ENCODE data around the gene SCN9A.
"Not testable (repeated sequence)": the region's sequence is repeated elsewhere in the genome, so short reads cannot be mapped to it uniquely, and the experiment has no call there.

Gene SCN9A

DNA sequence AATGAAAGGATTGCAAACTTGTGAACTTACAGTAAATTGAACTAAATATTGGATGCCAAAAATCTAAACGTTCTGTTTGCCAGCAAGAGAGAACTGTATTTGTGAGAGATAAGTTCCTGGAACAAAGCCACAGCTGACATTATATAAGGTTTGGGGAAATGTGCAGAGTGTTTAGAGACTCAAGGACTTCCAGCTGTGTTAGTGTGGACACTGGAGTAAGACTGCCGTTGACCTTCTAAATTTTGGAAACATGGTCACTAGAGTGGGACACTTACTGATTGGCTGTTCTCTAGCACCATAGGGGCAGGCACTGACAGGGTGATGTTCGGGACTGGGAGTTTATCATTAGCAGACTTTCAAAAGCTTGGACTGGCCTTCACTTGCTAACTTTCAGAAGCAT is 40.5 kb downstream of the SCN9A start:
- H3K27ac Mint-ChIP-seq: no peak overlapping the region
- no peaks in the 10 kb centered on the region for H3K36me3 Mint-ChIP-seq
- H3K27me3 Mint-ChIP-seq: no peaks in the 10 kb centered on the region
- no peak for DNase-seq (ENCODE audit: low spot score in 2 of 2)
- H3K9me3 Mint-ChIP-seq: peaks cover 2% of the 10 kb centered on the region
- ATAC-seq (ENCODE audit: low read depth): no peak
- H3K4me1 Mint-ChIP-seq: no peaks in the 10 kb centered on the region
- H3K4me3 Mint-ChIP-seq: no peak overlapping the region

DNA sequence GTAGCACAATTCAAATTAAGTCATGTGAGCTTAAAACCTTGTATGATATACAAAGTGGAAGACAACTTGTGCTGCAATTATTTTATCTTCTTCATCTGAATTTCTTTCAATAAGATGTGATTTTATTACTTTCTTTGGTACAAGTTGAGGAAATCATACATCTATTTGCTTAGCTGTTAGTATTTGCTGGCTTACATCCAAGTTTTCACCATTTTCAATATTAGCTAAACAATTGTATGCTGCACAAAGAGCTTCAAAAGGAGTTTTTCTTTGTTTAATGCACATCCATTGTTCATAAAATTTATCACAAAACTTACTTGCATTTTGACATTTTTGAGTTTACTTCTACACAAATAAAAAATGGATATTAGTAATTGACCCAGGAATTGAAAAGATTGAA is 40.9 kb downstream of the SCN9A start:
- no peak for DNase-seq (ENCODE audit: low spot score in 2 of 2)
- ATAC-seq (ENCODE audit: low read depth): no peak
- H3K9me3 Mint-ChIP-seq: peaks cover 2% of the 10 kb centered on the region
- H3K4me3 Mint-ChIP-seq: no peak overlapping the region
- no peaks in the 10 kb centered on the region for H3K4me1 Mint-ChIP-seq
- H3K27ac Mint-ChIP-seq: no peak overlapping the region
- no peaks in the 10 kb centered on the region for H3K36me3 Mint-ChIP-seq
- no peaks in the 10 kb centered on the region for H3K27me3 Mint-ChIP-seq

- H3K27ac Mint-ChIP-seq: no peak overlapping the region
- H3K4me3 Mint-ChIP-seq: no peak overlapping the region
- no peaks in the 10 kb centered on the region for H3K4me1 Mint-ChIP-seq
- DNase-seq (ENCODE audit: low spot score in 2 of 2): no peak
- H3K9me3 Mint-ChIP-seq: peaks cover 2% of the 10 kb centered on the region
- no peaks in the 10 kb centered on the region for H3K36me3 Mint-ChIP-seq
- H3K27me3 Mint-ChIP-seq: no peaks in the 10 kb centered on the region
- ATAC-seq (ENCODE audit: low read depth): no peak
These were observed 41.9 kb downstream of the SCN9A start for GRCh38 chr2:166333801-166334200.

- Mint-ChIP-seq H3K4me3 (no peak overlapping the region), H3K27me3 (no peaks in the 10 kb centered on the region), H3K27ac (no peak overlapping the region), H3K9me3 (peaks cover 3% of the 10 kb centered on the region), H3K4me1 (no peaks in the 10 kb centered on the region), H3K36me3 (no peaks in the 10 kb centered on the region)
- no peak for ATAC-seq (ENCODE audit: low read depth)
- no peak for DNase-seq (ENCODE audit: low spot score in 2 of 2)
These were observed 43.6 kb downstream of the SCN9A start for GRCh38 chr2:166332106-166332505.

GRCh38 chr2:166331468-166331867 is 44.3 kb downstream of the SCN9A start:
- ATAC-seq (ENCODE audit: low read depth): no peak
- Mint-ChIP-seq H3K4me1 (no peaks in the 10 kb centered on the region), H3K27me3 (no peaks in the 10 kb centered on the region), H3K9me3 (peaks cover 1% of the 10 kb centered on the region), H3K27ac (no peak overlapping the region), H3K36me3 (no peaks in the 10 kb centered on the region), H3K4me3 (no peak overlapping the region)
- no peak for DNase-seq (ENCODE audit: low spot score in 2 of 2)

- DNase-seq (ENCODE audit: low spot score in 2 of 2): no peak
These were observed 46.3 kb downstream of the SCN9A start for GRCh38 chr2:166329465-166329864.

GRCh38 chr2:166328147-166328546 is 47.6 kb downstream of the SCN9A start:
- no peaks in the 10 kb centered on the region for H3K4me1 Mint-ChIP-seq
- no peaks in the 10 kb centered on the region for H3K36me3 Mint-ChIP-seq
- ATAC-seq (ENCODE audit: low read depth) (no peak), DNase-seq (ENCODE audit: low spot score in 2 of 2) (no peak)
- H3K9me3 Mint-ChIP-seq: peaks cover 1% of the 10 kb centered on the region
- H3K4me3 Mint-ChIP-seq: no peak overlapping the region
- no peak overlapping the region for H3K27ac Mint-ChIP-seq
- H3K27me3 Mint-ChIP-seq: no peaks in the 10 kb centered on the region

More at GRCh38 chr2:166329465-166329864, 46.3 kb downstream of the SCN9A start:
- Mint-ChIP-seq H3K27me3 (no peaks in the 10 kb centered on the region), H3K4me3 (no peak overlapping the region), H3K9me3 (peaks cover 1% of the 10 kb centered on the region), H3K36me3 (no peaks in the 10 kb centered on the region), H3K27ac (no peak overlapping the region), H3K4me1 (no peaks in the 10 kb centered on the region)
- ATAC-seq (ENCODE audit: low read depth): no peak

GRCh38 chr2:166321076-166321475 is 54.7 kb downstream of the SCN9A start:
- H3K9me3 Mint-ChIP-seq: no peaks in the 10 kb centered on the region
- no peak overlapping the region for H3K27ac Mint-ChIP-seq
- H3K27me3 Mint-ChIP-seq: no peaks in the 10 kb centered on the region
- ATAC-seq (ENCODE audit: low read depth): no peak
- no peak for DNase-seq (ENCODE audit: low spot score in 2 of 2)
- no peaks in the 10 kb centered on the region for H3K4me1 Mint-ChIP-seq
- H3K4me3 Mint-ChIP-seq: no peak overlapping the region
- no peaks in the 10 kb centered on the region for H3K36me3 Mint-ChIP-seq

- Mint-ChIP-seq H3K36me3 (no peaks in the 10 kb centered on the region), H3K4me3 (no peak overlapping the region), H3K4me1 (no peaks in the 10 kb centered on the region), H3K27ac (no peak overlapping the region), H3K9me3 (peaks cover 5% of the 10 kb centered on the region), H3K27me3 (no peaks in the 10 kb centered on the region)
- DNase-seq (ENCODE audit: low spot score in 2 of 2): no peak
- ATAC-seq (ENCODE audit: low read depth): no peak
These were observed 61.6 kb downstream of the SCN9A start for GRCh38 chr2:166314022-166314759.

DNA sequence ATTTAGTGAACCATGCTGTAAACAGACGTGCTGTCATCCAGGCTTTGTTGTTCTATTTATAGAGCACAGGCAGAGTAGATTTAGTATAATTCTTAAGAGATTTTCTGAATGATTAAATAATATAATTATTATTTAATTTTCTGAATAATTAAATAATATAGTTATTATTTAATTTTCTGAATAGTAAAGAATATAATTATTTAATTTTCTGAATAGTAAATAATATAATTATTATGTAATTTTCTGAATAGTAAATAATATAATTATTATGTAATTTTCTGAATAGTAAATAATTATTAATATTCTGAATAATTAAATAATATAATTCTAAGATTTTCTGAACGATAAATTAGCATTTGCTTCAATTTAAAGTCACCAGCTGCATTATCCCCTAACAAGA is 62.9 kb downstream of the SCN9A start:
- H3K9me3 Mint-ChIP-seq; H3K36me3 Mint-ChIP-seq; H3K4me3 Mint-ChIP-seq; H3K27me3 Mint-ChIP-seq; H3K4me1 Mint-ChIP-seq; ATAC-seq (ENCODE audit: low read depth); H3K27ac Mint-ChIP-seq; DNase-seq (ENCODE audit: low spot score in 2 of 2): not testable (repeated sequence)

GRCh38 chr2:166307326-166307725 is 68.4 kb downstream of the SCN9A start:
- H3K36me3 Mint-ChIP-seq: no peaks in the 10 kb centered on the region
- peaks cover 2% of the 10 kb centered on the region for H3K9me3 Mint-ChIP-seq
- H3K27me3 Mint-ChIP-seq: no peaks in the 10 kb centered on the region
- DNase-seq (ENCODE audit: low spot score in 2 of 2) (no peak), ATAC-seq (ENCODE audit: low read depth) (no peak)
- H3K4me1 Mint-ChIP-seq: no peaks in the 10 kb centered on the region
- no peak overlapping the region for H3K4me3 Mint-ChIP-seq
- H3K27ac Mint-ChIP-seq: no peak overlapping the region

DNA sequence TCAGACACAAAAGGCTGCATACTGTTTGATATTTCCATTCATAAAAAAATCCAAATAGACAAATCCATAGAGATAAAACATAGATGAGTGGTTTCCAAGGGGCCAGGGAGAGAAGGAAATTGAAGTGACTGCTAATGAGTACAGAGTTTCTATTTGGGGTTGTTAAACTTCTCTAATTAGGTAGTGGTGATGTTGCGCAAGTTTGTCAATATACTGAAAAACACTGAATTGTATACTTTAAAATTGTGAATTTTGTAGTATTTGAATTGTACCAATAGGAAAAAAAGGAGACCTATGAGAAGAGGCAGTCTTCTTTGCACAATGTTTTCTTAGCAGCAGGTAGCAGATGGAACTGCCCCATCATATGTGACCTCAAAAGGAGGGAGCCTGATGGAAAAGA is 71.1 kb downstream of the SCN9A start:
- no peak overlapping the region for H3K27ac Mint-ChIP-seq
- DNase-seq (ENCODE audit: low spot score in 2 of 2) (no peak), ATAC-seq (ENCODE audit: low read depth) (no peak)
- H3K4me3 Mint-ChIP-seq: no peak overlapping the region
- no peaks in the 10 kb centered on the region for H3K9me3 Mint-ChIP-seq
- H3K27me3 Mint-ChIP-seq: no peaks in the 10 kb centered on the region
- H3K36me3 Mint-ChIP-seq: no peaks in the 10 kb centered on the region
- H3K4me1 Mint-ChIP-seq: no peaks in the 10 kb centered on the region

- H3K27ac Mint-ChIP-seq: no peak overlapping the region
- no peak for ATAC-seq (ENCODE audit: low read depth)
- H3K36me3 Mint-ChIP-seq: no peaks in the 10 kb centered on the region
- H3K4me3 Mint-ChIP-seq: no peak overlapping the region
- DNase-seq (ENCODE audit: low spot score in 2 of 2): no peak
- H3K9me3 Mint-ChIP-seq: no peaks in the 10 kb centered on the region
- H3K27me3 Mint-ChIP-seq: no peaks in the 10 kb centered on the region
- H3K4me1 Mint-ChIP-seq: no peaks in the 10 kb centered on the region
These were observed 73.7 kb downstream of the SCN9A start for GRCh38 chr2:166302036-166302435.

DNA sequence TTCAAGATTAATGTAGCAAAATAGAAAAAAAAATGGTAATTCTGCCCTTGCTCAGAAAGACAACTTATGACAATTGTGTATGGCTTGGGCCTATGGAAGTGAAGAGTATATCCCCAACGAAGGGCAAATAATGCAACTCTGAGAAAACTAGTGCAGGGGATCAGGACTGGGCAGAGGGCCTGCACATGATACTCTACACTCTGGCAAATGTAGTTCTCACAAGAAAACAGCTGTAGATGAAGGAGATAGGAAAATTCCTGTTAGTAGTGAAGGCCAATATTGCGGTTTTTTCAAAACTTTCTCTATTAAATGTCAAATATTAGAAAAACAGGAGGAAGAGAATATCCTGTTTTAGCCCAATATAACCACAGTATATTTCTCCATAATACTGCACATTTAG is 77.8 kb downstream of the SCN9A start:
- H3K27me3 Mint-ChIP-seq: no peaks in the 10 kb centered on the region
- no peak overlapping the region for H3K4me3 Mint-ChIP-seq
- no peaks in the 10 kb centered on the region for H3K4me1 Mint-ChIP-seq
- DNase-seq (ENCODE audit: low spot score in 2 of 2): no peak
- H3K27ac Mint-ChIP-seq: no peak overlapping the region
- H3K9me3 Mint-ChIP-seq: no peaks in the 10 kb centered on the region
- no peaks in the 10 kb centered on the region for H3K36me3 Mint-ChIP-seq
- no peak for ATAC-seq (ENCODE audit: low read depth)

DNA sequence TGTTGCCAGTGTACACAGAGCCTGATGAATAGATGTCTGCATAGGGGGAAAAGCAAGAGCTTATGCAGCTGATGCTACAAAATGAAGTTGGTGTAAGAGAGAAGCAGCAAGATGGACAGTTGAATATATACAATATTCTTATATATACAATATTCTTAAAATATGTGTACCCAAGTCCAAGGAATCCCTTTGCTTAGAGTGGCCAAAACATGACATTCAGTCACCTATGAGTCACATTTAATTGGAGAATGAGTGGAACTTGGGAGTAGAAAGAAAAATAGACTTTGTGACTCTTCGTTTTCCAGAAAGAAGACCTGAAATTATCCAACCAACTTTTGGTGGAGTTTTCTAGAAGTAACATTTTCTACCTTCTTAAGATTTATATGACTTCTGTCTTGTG is 81.8 kb downstream of the SCN9A start:
- Mint-ChIP-seq H3K4me3 (no peak overlapping the region), H3K36me3 (no peaks in the 10 kb centered on the region), H3K27me3 (no peaks in the 10 kb centered on the region), H3K4me1 (no peaks in the 10 kb centered on the region), H3K27ac (no peak overlapping the region), H3K9me3 (no peaks in the 10 kb centered on the region)
- ATAC-seq (ENCODE audit: low read depth): no peak
- no peak for DNase-seq (ENCODE audit: low spot score in 2 of 2)
